SK-N-MC (cell line): ENCODE results near the gene PPP3R1.

ENCODE experiments used
- DNase-seq: peaks from one replicate; pipeline ENCODE4 v3.0.0-alpha.2; 2011; ENCODE audit warnings: low read depth, low spot score
- H3K27ac ChIP-seq: fragments of 200-600 bp; sonication (generic); 2 replicates; pipeline ENCODE4 v1.5.1; 2016; ENCODE audit warnings: mixed run types
- H3K36me3 ChIP-seq: fragments of 200-600 bp; sonication (generic); 2 replicates; pipeline ENCODE4 v1.6.1; 2017; ENCODE audit warnings: antibody characterized with exemption, low read length, mixed read lengths; ENCODE audit not compliant: insufficient read depth
- H3K4me3 ChIP-seq: fragments of 200-600 bp; sonication (generic); 2 replicates; pipeline ENCODE4 v1.5.1; 2016
- H3K9ac ChIP-seq: fragments of 200-600 bp; sonication (generic); 2 replicates; pipeline ENCODE4 v1.8.0; 2017; ENCODE audit warnings: mixed run types, mixed read lengths; ENCODE audit not compliant: insufficient read length
- H3K9me3 ChIP-seq: fragments of 200-600 bp; sonication (generic); 2 replicates; pipeline ENCODE4 v1.6.1; 2017; ENCODE audit warnings: low read depth, mild to moderate bottlenecking, antibody characterized with exemption, low read length, moderate library complexity, mixed read lengths
- EZH2 ChIP-seq: fragments of 200-600 bp; sonication (generic); IDR thresholded peaks from one replicate; pipeline ENCODE4 v1.6.1; 2017; ENCODE audit warnings: antibody characterized with exemption
- FOXP2 ChIP-seq: optimal IDR thresholded peaks from 2 replicates; pipeline ENCODE3; 2011; ENCODE audit warnings: mild to moderate bottlenecking, moderate library complexity; ENCODE audit not compliant: insufficient read depth; ENCODE audit errors: extremely low read length, control extremely low read depth
- POLR2AphosphoS5 ChIP-seq: IDR thresholded peaks from 2 replicates; pipeline ENCODE4 v1.6.1; 2012; ENCODE audit warnings: mild to moderate bottlenecking, low read depth, low read length, borderline replicate concordance

The PPP3R1 gene

DNA sequence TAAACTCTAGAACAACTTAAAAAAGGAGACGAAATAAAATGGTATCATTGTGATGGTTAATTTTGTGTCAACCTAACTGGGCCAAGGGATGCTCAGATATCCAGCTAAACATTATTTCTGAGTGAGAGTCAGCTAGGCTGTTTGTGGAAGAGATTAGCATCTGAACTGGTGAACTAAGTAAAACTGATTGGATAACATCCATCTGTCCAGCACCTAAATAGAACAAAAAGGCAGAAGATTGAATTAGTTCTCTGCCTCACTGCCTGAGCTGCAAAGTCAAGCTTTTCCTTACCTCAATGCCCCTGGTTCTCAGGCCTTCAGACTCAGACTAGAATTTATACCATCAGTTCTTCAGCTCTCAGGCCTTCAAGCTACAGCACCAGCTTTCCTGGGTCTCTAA lies 30.0 kb downstream of the PPP3R1 start:
- H3K27ac ChIP-seq: no peak overlapping the region
- H3K9ac ChIP-seq: no peak overlapping the region
- H3K9me3 ChIP-seq: peaks cover 6% of the 10 kb centered on the region; the same call in 1 of the 2 replicates
- TF ChIP-seq POLR2AphosphoS5: no peak
- TF ChIP-seq FOXP2: no peak
- TF ChIP-seq EZH2: no peak
- peaks cover 56% of the 10 kb centered on the region for H3K36me3 ChIP-seq
- H3K4me3 ChIP-seq: no peak overlapping the region
- DNase-seq: no peak

GRCh38 chr2:68218343-68218901 lies 33.9 kb downstream of the PPP3R1 start:
- peaks cover 49% of the 10 kb centered on the region for H3K36me3 ChIP-seq
- no peak for DNase-seq
- peak overlapping the region; percentile 7; the same call in 1 of the 2 replicates for H3K27ac ChIP-seq
- no peak overlapping the region for H3K9ac ChIP-seq
- H3K9me3 ChIP-seq: peaks cover 6% of the 10 kb centered on the region; the same call in 1 of the 2 replicates
- H3K4me3 ChIP-seq: no peak overlapping the region
- TF ChIP-seq POLR2AphosphoS5 (no peak), EZH2 (no peak), FOXP2 (no peak)

GRCh38 chr2:68217729-68218128 lies 34.6 kb downstream of the PPP3R1 start:
- no peak overlapping the region for H3K9ac ChIP-seq
- H3K36me3 ChIP-seq: peaks cover 51% of the 10 kb centered on the region
- no peak for TF ChIP-seq POLR2AphosphoS5
- TF ChIP-seq EZH2: no peak
- TF ChIP-seq FOXP2: no peak
- no peak overlapping the region for H3K4me3 ChIP-seq
- DNase-seq: no peak
- H3K27ac ChIP-seq: peak overlapping the region; percentile 47; the same call in 1 of the 2 replicates
- peaks cover 4% of the 10 kb centered on the region; the same call in 1 of the 2 replicates for H3K9me3 ChIP-seq

DNA sequence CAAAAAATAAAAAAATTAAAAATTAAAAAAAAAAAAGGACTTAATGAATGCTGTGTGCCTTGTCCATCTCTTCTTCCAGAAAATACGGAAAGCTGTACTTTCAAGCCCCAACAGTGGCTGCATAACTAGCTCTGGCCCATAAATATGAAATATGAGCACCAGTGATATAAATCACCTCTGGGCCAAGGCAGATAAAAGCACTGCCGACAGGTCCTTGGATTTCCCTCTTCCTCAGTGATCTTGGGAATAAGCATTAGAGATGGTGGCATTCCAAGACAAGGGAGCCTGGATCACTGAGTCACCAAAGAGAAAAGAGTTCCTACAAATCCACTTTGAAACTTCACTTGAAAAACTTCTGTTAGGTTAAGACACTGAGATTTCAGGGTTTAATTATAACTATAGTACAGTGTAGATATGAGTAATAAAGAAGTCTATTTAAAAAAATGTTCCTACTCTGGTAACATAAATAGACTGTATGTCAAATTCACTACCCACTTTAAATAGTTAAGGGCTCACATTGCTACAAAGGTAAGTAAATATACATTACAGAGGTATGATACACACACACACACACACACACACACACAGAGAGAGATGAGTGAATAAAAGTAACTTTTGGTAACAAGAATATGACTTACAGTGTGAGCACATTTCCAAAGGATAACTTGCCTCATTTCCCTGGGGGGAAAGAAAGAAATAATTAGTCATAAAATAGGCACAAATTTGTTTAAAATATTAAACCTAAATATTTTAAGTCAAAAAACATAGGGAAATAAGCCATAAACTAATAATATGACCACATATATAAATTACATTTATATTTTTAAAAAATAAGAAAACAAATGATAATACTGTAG lies 35.6 kb downstream of the PPP3R1 start:
- H3K36me3 ChIP-seq: peaks cover 54% of the 10 kb centered on the region
- H3K27ac ChIP-seq: peak overlapping the region; percentile 44; the same call in 1 of the 2 replicates
- TF ChIP-seq EZH2: no peak
- no peak for TF ChIP-seq POLR2AphosphoS5
- TF ChIP-seq FOXP2: no peak
- H3K4me3 ChIP-seq: 0 out of 2 replicates have a peak overlapping the region, but pooled peaks have one; percentile 21
- no peak for DNase-seq
- no peaks in the 10 kb centered on the region for H3K9me3 ChIP-seq
- no peak overlapping the region for H3K9ac ChIP-seq

- H3K27ac ChIP-seq: no peak overlapping the region
- no peak overlapping the region for H3K4me3 ChIP-seq
- no peaks in the 10 kb centered on the region for H3K9me3 ChIP-seq
- DNase-seq: no peak
- H3K9ac ChIP-seq: no peak overlapping the region
- peaks cover 49% of the 10 kb centered on the region for H3K36me3 ChIP-seq
- TF ChIP-seq FOXP2 (no peak), EZH2 (no peak), POLR2AphosphoS5 (no peak)
Observed at GRCh38 chr2:68214381-68214780, 38.0 kb downstream of the PPP3R1 start.

GRCh38 chr2:68206793-68207192 lies 45.5 kb downstream of the PPP3R1 start:
- no peak for DNase-seq
- Histone ChIP-seq H3K4me3 (no peak overlapping the region), H3K9me3 (no peaks in the 10 kb centered on the region), H3K36me3 (peaks cover 36% of the 10 kb centered on the region), H3K27ac (no peak overlapping the region), H3K9ac (no peak overlapping the region)
- no peak for TF ChIP-seq FOXP2
- TF ChIP-seq EZH2: no peak
- no peak for TF ChIP-seq POLR2AphosphoS5

DNA sequence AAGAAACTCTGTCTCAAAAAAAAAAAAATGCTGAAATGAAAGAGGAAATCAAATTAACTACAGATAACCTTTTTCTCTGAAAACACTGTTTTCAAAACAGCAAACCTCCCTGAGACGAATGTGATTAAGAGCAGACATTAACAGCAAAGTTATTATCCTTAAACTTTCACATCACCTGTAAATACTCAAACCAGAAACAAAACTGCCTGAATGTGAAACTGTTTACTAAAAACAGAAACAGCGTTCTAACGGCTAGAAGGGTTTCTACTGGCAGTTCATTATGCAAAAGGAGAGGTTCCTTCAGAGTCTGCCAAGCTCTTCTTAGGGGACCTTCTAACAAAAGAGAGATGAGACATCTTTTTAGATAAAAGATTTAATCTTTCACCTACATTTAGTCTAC lies 48.7 kb downstream of the PPP3R1 start:
- Histone ChIP-seq H3K9me3 (no peaks in the 10 kb centered on the region), H3K27ac (0 out of 2 replicates have a peak overlapping the region, but pooled peaks have one; percentile 1), H3K4me3 (no peak overlapping the region), H3K36me3 (peaks cover 30% of the 10 kb centered on the region), H3K9ac (no peak overlapping the region)
- no peak for DNase-seq
- TF ChIP-seq EZH2: no peak
- TF ChIP-seq FOXP2: no peak
- TF ChIP-seq POLR2AphosphoS5: no peak

GRCh38 chr2:68200157-68200787 lies 52.1 kb downstream of the PPP3R1 start:
- no peak overlapping the region for H3K4me3 ChIP-seq
- TF ChIP-seq EZH2 (no peak), FOXP2 (no peak), POLR2AphosphoS5 (no peak)
- peaks cover 33% of the 10 kb centered on the region for H3K36me3 ChIP-seq
- no peak overlapping the region for H3K9ac ChIP-seq
- peak overlapping the region; percentile 77; the same call in 1 of the 2 replicates for H3K27ac ChIP-seq
- H3K9me3 ChIP-seq: no peaks in the 10 kb centered on the region
- DNase-seq: no peak
